OCI-M2 (cell line): ENCODE measurements around the gene WBP4.
A peak's percentile ranks its signal among the peaks of the same experiment; 100 is the strongest.
"Not testable (repeated sequence)": the region's sequence is repeated elsewhere in the genome, so short reads cannot be mapped to it uniquely, and the experiment has no call there.

Experiments used
- DNase-seq: peaks from one replicate; lab custom pipeline; 2025; ENCODE audit not compliant: unreplicated experiment; lab: John Stamatoyannopoulos, UW

Gene WBP4, protein sequence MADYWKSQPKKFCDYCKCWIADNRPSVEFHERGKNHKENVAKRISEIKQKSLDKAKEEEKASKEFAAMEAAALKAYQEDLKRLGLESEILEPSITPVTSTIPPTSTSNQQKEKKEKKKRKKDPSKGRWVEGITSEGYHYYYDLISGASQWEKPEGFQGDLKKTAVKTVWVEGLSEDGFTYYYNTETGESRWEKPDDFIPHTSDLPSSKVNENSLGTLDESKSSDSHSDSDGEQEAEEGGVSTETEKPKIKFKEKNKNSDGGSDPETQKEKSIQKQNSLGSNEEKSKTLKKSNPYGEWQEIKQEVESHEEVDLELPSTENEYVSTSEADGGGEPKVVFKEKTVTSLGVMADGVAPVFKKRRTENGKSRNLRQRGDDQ

DNA sequence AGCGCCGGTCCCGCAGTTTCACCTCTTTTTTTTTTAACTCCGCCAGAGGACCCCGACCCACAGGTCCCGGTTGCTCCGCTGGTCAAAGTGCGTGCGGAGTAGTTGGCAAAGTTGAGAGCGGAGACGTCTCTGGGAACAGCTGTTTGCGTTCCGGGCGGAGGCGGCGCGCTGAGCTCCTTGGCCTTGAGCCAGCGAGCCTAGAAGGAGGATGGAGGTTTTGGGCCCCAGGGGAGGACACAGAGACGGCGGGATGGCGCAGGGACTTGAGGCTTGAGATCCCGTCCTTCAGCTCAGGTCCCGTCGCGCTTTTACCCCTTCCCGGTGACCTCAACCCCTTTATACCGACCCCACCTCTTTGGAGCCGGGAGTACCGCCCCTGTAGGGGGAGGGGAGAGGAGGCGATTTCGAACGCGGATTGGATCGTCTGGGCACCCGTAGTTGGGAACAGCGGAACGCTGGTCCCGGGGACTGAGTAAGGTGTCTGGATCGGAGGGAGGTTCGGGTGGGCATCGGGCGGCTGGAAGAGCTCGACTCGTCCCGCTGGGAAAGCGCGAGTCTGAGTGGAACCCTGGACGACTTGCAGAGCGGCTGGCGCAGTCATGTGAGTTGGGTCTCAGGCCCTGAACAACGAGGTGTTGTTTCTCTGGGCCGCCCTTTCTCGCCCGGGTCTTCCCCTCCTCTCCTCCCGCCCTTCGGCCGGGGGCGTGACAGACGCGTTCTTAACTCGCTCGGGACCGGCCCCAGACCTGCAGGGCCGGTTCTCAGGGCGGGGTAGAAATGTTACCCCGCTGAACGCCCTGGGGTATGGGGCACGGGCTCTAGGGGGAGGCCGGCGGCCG is at the start of gene WBP4:
Gene WBP4 (plus strand): TSS at position 435 of the 839 bp plus-strand sequence. CDS start 165 bp downstream, at position 600.
- DNase-seq: peak; percentile 86

DNA sequence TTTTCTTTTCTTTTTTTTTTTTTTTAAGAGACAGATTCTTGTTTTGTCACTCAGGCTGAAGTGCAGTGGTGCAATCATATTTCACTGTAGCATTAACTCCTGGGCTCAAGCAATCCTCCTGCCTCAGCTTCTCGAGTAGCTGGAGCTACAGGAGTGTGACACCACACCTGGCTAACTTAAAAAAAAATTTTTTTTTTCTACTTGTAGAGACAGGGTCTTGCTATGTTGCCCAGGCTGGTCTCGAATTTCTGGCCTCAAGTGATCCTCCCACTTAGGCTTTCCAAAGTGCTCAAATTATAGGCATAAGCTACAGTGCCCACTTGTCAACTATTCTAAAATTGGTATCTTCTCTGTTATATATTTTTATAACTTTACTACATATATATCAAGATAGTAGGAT is 48.8 kb upstream of the WBP4 start:
- DNase-seq: no peak

DNA sequence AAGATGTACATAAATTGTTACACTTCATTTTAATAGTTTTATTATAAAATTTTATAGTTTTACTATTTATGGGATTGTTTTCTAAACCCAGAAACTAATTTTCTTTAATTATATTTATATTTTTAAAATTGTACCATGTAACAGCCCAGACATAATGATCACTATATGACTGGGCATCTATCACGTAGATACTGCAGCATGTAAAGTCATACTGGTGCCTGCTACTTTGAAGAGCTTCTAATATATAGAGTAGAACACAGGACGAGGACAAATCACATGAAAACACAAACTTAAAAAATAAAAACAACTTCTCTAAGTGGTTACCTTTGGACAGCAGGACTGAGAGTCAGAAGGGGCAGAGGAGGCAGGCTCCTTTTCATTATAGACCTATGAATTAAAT is 47.5 kb upstream of the WBP4 start:
- no peak for DNase-seq

DNA sequence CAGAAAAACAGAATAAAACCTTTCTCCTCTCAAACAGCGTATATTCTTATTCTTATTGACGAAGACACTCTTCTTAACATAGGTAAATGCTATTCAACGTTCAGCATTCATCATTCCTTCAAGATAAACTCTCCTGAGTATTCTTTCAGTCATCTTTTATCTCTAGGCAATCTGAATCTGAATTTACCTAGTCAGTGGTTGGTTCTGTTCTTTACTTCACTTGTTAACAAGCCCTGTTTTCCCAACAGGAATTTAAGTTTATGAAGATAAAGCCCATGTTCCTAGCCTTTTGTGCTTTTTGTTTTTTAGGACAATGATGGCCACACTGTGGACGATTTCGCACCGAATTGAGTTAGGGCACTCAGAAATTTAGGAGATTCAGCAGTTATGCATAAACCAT is 45.4 kb upstream of the WBP4 start:
- no peak for DNase-seq

DNA sequence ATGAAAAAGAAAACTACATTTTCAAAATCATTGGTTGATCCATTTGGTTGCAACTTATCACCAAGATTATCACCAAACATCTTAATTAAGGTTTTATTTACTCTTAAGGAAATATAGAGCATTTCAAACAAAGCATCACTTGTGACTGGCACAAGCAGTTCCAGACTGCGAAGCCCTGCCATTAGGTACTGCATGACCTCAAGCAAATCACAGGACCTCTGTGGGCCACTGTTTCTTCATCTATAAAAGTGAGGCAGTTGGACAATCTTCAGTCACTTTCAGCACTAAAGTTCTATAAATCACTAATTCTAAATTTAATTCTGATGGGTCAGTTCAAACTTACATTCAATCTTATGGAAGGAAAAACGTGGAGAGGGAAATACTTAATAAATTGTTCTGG is 44.1 kb upstream of the WBP4 start:
- no peak for DNase-seq

DNA sequence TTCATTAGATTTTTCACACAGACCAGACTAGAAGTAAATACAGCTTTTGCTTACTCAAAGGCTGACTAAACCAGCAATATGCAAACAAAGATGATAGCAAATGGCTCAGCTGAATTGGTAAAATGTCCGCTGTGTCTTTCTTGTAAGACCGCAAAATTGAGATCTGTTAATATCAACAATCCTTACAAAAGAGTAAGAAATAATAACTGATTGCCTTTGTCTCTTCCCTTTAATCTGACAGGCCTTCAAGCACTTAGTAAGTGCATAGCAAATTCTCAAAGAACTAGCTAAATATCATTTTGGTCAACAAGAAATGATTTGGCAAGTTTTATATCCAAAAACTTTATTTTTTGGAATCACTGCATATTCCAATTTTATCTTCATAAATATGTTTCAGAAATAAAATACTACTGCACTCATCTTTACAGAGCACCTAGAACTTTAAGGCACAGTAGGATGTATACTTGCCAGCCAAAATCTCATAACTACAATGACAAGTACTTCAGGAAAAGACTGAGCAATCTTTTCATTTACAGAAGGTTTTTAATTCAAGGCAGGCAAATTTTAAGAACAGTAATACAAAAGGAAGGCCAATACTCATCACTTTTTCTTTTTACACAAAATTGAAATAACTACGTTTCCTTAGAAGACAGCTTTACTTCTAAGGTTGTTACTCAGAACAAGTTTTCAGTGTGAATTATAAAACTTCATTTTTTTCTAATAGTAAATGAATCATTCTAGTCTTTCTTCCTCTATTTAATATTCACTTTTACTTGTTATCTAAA is 43.3 kb upstream of the WBP4 start:
- DNase-seq: no peak

DNA sequence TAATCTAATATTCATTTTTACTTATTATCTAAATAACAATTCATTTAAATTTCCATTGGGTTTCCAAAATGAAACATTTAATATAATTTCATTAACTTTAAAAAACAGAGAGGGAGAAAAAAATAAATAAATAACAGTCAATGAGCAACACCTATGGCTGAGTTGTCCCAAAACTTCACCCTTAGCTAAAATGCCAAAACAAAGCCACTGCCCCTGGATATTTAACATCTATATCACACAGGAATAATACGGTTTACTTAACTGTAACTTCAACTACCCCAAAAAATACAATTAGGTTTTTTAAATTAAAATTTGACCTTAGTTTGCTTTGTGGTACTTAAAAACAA is 42.7 kb upstream of the WBP4 start:
- DNase-seq: no peak

DNA sequence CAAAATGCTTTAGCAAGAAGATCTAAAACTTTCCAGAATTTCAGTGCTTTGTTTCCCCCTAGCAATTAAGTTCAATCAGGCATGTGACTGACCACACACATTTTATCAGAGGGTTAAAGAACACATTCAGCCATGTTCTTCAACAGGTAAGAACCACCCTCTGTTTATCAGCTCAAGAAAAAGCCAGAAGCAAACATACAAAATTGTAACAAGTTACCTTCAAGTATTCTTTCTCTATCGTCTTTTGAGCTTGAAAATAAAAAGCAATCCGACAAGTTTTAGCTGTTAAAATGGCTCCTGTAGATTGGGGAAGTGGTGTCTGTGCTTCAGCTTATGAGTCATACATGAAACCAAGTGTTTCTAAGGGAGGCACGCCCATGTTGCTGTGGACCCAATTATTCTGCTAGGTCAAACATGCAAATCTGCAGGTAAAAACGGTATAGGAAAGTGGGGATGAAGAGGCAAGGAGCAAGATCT is 42.3 kb upstream of the WBP4 start, which contains the start of gene ELF1:
Gene ELF1 (minus strand): TSS at position 306 of the 477 bp plus-strand sequence. CDS start 37,262 bp downstream, outside the sequence.
- peak; percentile 18 for DNase-seq

DNA sequence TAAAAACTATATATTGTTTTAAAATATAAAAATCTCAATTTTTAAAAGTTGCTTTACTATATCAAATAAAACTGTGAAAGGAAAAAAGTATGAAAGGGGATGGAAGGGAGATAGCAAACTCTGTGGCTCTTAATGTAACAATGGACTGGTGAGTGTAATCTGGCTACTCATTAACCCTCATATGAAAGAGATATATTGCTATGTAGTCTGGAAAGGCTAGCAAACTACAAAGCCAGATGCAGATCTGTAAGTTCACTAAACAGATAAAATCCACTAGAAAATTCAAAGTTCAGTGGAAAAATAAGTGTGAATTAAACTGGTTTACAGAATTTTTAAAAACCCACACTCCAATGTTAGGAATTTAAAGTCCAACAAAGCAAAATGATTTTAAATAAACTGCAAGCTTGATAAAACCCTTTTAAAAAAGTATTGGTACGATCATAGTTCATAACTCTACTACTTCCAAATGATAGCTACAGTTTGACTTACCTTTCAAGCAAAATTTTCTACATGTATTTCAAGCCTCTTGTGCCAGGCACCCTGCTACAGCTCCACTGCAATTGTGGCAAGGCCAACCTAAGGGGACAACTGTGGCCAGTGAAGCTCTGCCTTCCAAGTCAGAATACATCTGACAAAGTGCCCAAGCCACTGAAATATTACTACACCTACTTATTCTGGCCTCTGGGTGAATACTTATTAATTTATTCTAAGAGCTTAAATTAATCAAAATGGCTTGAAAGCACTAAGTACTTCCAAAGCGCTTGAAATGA is 41.5 kb upstream of the WBP4 start:
- DNase-seq: no peak

DNA sequence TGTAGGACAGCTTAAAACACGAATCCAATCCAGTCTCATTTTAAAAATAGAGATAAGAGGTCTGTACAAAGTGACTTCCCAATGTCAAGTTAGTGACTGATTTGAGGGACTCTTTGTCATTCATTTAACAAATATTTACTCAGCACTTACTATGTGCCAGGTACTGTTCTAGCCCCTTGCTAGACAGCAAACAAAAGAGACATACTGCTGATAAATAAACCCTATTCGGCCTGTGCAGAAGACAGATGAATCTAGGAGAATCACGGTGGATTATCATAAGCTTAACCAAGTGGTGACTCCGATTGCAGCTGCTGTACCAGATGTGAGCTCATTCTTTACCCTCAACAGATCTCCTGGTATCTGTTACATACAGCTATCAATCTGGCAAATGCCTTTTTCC is 35.8 kb upstream of the WBP4 start:
- DNase-seq: no peak

DNA sequence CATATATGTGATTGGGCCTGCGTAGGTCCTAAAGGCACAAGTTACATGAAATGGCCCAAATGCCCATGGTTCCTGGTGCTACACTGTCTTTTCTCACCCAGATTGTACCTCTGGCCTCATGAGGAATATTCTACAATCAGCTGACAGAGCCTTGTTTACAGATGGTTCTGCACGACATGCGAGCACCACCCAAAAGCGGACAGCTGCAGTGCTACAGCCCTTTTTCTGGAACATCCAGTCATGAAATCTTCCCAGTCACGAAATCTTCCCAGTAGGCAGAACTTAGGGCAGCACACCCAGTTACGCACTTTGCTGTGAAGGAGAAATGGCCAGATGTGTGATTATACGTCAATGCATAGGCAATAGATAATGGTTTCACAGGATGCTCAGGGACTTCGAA is 34.5 kb upstream of the WBP4 start:
- no peak for DNase-seq

DNA sequence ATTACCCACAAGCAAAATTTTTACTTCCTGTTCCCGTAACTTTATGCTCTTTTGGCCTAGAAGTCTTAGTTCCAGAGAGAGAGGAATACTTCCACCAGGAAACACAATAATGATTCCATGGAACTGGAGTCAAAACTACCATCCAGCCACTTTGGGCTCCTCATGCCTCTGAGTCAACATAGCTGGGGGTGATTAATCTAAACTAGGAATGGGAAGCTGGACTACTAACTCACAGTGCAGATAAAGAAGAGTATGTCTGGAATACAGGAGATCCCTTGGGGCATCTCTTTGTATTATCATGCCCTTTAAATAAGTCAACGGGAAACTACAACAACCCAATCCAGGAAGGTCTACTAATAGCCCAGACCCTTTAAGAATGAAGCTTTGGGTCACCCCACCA is 33.3 kb upstream of the WBP4 start:
- no peak for DNase-seq

DNA sequence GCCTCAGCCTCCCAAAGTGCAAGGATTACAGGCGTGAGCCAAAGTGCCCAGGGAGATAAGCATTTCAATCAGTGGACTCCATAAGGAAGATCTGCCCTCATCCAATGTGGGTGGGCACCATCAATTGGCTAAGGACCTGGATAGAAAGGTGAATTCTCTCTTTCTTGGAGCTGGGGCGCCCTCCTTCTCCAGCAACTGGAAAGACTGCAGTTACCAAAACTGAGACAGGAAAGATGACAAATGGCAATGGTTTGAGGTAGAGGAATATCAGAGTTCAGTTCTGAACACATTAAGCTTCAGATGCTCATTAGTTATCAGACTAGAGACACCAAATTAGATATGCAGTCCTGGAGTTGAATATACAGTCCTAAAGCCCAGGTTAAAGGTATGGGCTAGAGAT is 31.7 kb upstream of the WBP4 start:
- DNase-seq: no peak

DNA sequence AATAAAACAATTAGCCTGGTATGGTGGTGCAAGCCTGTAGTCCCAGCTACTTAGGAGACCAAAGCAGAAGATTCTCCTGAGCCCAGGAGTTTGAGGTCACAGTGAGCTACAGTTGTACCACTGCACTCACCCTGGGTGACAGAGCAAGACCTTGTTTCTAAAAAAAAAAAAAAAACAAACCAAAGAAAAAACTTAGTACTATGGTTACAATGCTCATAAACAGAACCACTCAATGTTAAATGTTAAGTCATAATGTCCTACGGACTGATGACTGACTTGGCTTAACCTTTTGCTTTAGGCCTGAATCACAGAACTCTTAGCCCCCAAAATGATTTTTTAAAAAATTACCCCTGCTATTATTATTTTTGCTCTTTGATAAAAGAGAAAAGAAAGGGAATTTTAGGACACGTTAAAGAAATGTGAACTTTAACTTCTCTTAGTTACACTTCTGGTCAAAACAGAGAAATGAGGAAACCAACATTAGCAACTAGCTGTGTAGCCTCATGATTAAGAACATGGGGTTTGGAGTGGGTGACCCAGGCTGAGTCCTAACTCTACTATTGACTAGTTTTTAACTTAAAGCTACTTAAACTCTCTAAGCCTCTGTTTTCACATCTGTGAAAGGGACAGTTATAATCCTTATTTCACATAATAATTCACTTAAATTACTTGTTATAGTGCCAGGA is 28.5 kb upstream of the WBP4 start:
- DNase-seq: no peak

DNA sequence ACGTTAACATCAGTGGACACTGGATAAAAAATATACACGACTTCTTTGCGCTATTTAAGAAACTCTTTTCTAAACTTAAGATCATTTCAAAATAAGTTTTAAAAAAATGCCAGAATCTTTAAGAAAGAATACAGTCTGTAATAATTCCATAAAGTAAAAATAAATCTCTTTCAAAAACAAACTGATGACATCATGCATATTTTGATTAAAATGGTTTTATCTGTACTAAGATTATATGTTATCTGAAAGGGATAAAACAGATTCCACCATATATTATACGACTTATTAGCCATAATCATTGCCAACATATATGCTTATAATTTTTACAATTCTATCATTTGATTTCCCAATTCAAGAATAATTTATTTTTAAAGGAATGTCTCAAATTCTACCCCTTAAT is 26.9 kb upstream of the WBP4 start:
- DNase-seq: no peak

DNA sequence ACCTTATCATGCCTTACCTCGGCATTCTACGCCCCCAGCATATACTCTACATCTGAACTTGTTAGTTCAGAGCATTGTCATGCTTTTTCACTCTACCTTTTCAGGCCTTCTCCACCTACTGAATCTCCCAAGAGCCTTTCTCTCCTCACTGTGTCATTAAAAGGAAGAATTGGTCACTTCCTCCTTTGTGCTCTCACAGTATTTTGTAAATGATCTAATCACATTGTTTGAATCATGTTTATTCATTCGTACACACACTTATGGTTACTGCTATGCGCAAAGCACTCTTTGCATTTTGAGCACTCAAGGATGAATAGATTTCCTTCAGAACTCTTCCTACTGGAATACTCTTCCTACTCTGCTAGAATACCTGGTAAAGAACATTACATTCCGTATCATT is 26.4 kb upstream of the WBP4 start:
- DNase-seq: no peak

DNA sequence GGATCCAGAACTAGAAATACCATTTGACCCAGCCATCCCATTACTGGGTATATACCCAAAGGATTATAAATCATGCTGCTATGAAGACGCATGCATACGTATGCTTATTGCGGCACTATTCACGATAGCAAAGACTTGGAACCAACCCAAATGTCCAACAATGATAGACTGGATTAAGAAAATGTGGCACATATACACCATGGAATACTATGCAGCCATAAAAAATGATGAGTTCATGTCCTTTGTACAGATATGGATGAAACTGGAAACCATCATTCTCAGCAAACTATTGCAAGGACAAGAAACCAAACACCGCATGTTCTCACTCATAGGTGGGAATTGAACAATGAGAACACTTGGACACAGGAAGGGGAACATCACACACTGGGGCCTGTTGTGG is 24.8 kb upstream of the WBP4 start:
- DNase-seq: not testable (repeated sequence)

DNA sequence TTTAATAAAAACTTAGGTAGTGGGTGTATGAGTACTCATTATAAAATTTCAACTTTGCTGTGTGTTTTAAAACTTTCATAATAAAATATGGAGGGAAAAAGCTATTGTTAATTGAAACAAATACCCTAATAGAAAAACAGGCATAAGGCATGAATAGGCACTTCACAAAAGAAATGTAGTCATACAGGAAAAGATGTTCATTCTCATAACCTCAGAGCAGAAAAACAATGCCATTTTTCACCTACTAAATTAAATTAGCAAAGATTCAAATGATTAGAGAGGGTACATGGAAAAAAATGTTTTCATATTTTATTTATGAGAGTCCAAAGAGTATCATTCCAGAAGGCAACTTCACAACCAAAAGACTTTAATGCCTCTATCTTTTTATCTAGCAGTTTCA is 21.6 kb upstream of the WBP4 start:
- DNase-seq: no peak

DNA sequence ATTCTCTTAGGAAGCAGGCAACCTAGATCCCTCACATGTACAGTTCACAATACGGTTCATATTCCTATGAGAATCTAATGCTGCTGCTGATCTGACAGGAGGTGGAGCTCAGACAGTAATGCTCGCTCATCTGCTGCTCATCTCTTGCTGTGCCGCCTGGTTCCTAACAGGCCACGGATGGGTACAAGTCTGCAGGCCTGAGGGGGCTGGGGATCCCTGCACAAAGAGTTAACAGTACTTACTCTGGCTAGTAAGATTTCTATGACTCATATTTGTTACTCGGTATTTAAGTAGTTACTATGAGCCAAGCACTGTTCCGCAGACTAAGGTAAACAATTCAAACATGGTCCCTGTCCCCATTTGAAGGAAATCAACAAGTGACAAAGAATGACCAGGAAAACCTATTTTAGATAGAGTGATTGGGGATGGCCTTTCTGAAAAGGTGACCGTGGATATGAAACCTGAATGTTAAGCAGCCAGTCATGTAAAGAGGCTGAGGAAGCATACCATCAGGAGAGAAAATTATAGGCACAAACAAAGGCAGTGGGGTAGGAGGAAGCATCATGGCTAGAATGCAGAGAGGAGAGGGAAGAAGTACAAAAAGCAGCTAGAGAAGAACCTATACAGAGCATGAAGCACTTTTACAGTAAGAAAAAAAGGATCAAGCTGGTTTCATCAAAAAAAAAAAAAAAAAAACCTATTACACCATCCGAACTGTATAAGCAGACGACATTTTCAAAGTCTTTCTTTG is 20.6 kb upstream of the WBP4 start:
- DNase-seq: no peak
